WTC11 (cell line): Measurements from ENCODE around the gene JUP. TPM values are rescaled to one million over a fixed set of nuclear protein-coding genes. Genes with fewer than 3 reads are reported as not detected.

ENCODE experiments used
- ATAC-seq: fragments of 200-7000 bp; cut with Tn5 transposase; 2 replicates; pipeline ENCODE4 v1.10.0; 2021; ENCODE audit warnings: mild to moderate bottlenecking, moderate library complexity
- CTCF ChIA-PET: fragments of 300-600 bp; sonication (Branson Sonifier 250); formaldehyde crosslinking; loops from one replicate; lab custom pipeline; 2021; ENCODE audit warnings: antibody characterized with exemption; lab: Charles Lee
- POLR2A ChIA-PET: fragments of 350-600 bp; sonication (Branson Sonifier 250); formaldehyde crosslinking; loops from one replicate; lab custom pipeline; 2021; ENCODE audit warnings: antibody characterized with exemption; lab: Charles Lee
- DNase-seq: peaks from one replicate; pipeline ENCODE4 v3.0.0; 2021; ENCODE audit warnings: low spot score
- H3K27ac Mint-ChIP-seq: 2 replicates; pipeline ENCODE4 v1.8.0; 2021; ENCODE audit warnings: mixed read lengths
- H3K27me3 Mint-ChIP-seq: 2 replicates; pipeline ENCODE4 v1.8.0; 2021; ENCODE audit warnings: low read depth, mild to moderate bottlenecking, moderate library complexity, mixed read lengths
- H3K36me3 Mint-ChIP-seq: 2 replicates; pipeline ENCODE4 v1.8.0; 2021; ENCODE audit warnings: mixed read lengths
- H3K4me1 Mint-ChIP-seq: 2 replicates; pipeline ENCODE4 v1.8.0; 2022; ENCODE audit warnings: mixed read lengths
- H3K4me3 Mint-ChIP-seq: 2 replicates; pipeline ENCODE4 v1.8.0; 2021; ENCODE audit warnings: mild to moderate bottlenecking, moderate library complexity, mixed read lengths
- H3K9me3 Mint-ChIP-seq: 2 replicates; pipeline ENCODE4 v1.8.0; 2021; ENCODE audit warnings: mixed read lengths
- CDX4 ChIP-seq: fragments of 250-450 bp; sonication (Bioruptor Pico); IDR thresholded peaks from 2 replicates; pipeline ENCODE4 v1.9.0; 2021; ENCODE audit warnings: moderate library complexity, mild to moderate bottlenecking, inconsistent platforms, borderline replicate concordance
- ETV6 ChIP-seq: sonication (generic); formaldehyde crosslinking; IDR thresholded peaks from 2 replicates; pipeline ENCODE4 v1.8.1; 2022; ENCODE audit warnings: mild to moderate bottlenecking, missing genetic modification reagents
- FOXP1 ChIP-seq: sonication (generic); formaldehyde crosslinking; IDR thresholded peaks from 2 replicates; pipeline ENCODE4 v1.8.0; 2022; ENCODE audit warnings: missing genetic modification reagents, mild to moderate bottlenecking, moderate library complexity, borderline replicate concordance
- GABPB1 ChIP-seq: sonication (generic); formaldehyde crosslinking; IDR thresholded peaks from 2 replicates; pipeline ENCODE4 v1.8.1; 2023; ENCODE audit warnings: mild to moderate bottlenecking, missing genetic modification reagents
- KAT7 ChIP-seq: sonication (generic); formaldehyde crosslinking; IDR thresholded peaks from 2 replicates; pipeline ENCODE4 v1.8.1; 2023; ENCODE audit warnings: missing genetic modification reagents, mild to moderate bottlenecking, borderline replicate concordance
- NR1H2 ChIP-seq: sonication (generic); formaldehyde crosslinking; IDR thresholded peaks from 2 replicates; pipeline ENCODE4 v1.9.0; 2021; ENCODE audit warnings: mild to moderate bottlenecking, moderate library complexity, missing genetic modification reagents
- NR2C2 ChIP-seq: sonication (generic); formaldehyde crosslinking; IDR thresholded peaks from 2 replicates; pipeline ENCODE4 v1.8.0; 2022; ENCODE audit warnings: mild to moderate bottlenecking, missing genetic modification reagents
- SMAD4 ChIP-seq: sonication (generic); formaldehyde crosslinking; IDR thresholded peaks from 2 replicates; pipeline ENCODE4 v1.8.0; 2022; ENCODE audit warnings: mild to moderate bottlenecking, missing genetic modification reagents
- ZMAT4 ChIP-seq: fragments of 250-450 bp; sonication (Bioruptor Pico); IDR thresholded peaks from 2 replicates; pipeline ENCODE4 v1.9.0; 2021; ENCODE audit warnings: mild to moderate bottlenecking
- ZNF423 ChIP-seq: fragments of 250-450 bp; sonication (Bioruptor Pico); IDR thresholded peaks from 2 replicates; pipeline ENCODE4 v2.1.2; 2022; ENCODE audit warnings: mild to moderate bottlenecking, moderate library complexity
- total RNA-seq: library from RNA; stranded (reverse); gene quantifications from 3 replicates; pipeline ENCODE4 v1.2.3, GENCODE V29; 2021
- TF ChIP-seq, protein P1 (sequence below): fragments of 250-450 bp; sonication (Bioruptor Pico); IDR thresholded peaks from 2 replicates; pipeline ENCODE4 v1.9.0; 2021; ENCODE audit warnings: mild to moderate bottlenecking
- TF ChIP-seq, protein P2 (sequence below): sonication (generic); formaldehyde crosslinking; IDR thresholded peaks from 2 replicates; pipeline ENCODE4 v1.8.1; 2022; ENCODE audit warnings: low read depth, missing genetic modification reagents, borderline replicate concordance
- TF ChIP-seq, protein P3 (sequence below): sonication (generic); formaldehyde crosslinking; IDR thresholded peaks from 2 replicates; pipeline ENCODE4 v1.8.1; 2023; ENCODE audit warnings: mild to moderate bottlenecking, missing genetic modification reagents, moderate library complexity
- TF ChIP-seq, protein P4 (sequence below): fragments of 250-450 bp; sonication (Bioruptor Pico); conservative IDR thresholded peaks from 2 replicates; pipeline ENCODE4 v1.9.0; 2021; ENCODE audit warnings: mild to moderate bottlenecking
- TF ChIP-seq, protein P5 (sequence below): sonication (generic); formaldehyde crosslinking; IDR thresholded peaks from 2 replicates; pipeline ENCODE4 v1.8.0; 2022; ENCODE audit warnings: missing genetic modification reagents

The JUP gene
- total RNA-seq, 1 experiment from 2014 or later = 103 TPM

DNA sequence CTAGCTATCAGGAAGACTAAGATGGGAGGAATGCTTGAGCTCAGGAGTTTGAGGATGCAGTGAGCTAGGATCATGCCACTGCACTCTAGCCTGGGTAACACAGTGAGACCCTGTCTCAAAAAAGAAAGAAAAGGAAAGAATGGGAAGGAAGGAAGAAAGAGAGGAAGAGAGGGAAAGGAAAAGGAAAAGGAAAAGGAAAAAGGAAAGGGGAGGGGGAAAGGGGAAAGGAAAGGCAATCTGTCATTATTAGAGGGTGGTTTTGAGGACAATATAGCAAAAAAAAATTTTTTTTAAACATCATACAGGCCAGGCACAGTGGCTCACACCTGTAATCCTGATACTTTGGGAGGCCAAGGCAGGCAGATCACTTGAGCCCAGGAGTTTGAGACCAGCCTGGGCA, 20.4 kb downstream of the JUP start:
- ChIA-PET CTCF (interaction anchor here (1.3 to 1.7 kb wide), 2 partner anchors 21 to 45 kb away, joined by 4 to 6 read pairs; partner anchors contain the start of gene JUP), POLR2A (interaction anchor here (0.8 kb wide), 1 partner anchor 20 kb away, joined by 3 read pairs; no protein-coding TSS in a partner anchor)
- no peak for ATAC-seq
- no peaks in the 10 kb centered on the region for H3K4me1 Mint-ChIP-seq
- H3K9me3 Mint-ChIP-seq = no peaks in the 10 kb centered on the region
- H3K4me3 Mint-ChIP-seq = no peak overlapping the region
- H3K27ac Mint-ChIP-seq = no peak overlapping the region
- TF ChIP-seq ZMAT4 (CRISPR knock-in tag) (no peak), GABPB1 (CRISPR knock-in tag) (no peak), SMAD4 (no peak), ETV6 (CRISPR knock-in tag) (no peak), CDX4 (CRISPR knock-in tag) (no peak), KAT7 (CRISPR knock-in tag) (no peak), FOXP1 (no peak), NR1H2 (CRISPR knock-in tag) (no peak), NR2C2 (CRISPR knock-in tag) (no peak)
- TF ChIP-seq, protein P1, sequence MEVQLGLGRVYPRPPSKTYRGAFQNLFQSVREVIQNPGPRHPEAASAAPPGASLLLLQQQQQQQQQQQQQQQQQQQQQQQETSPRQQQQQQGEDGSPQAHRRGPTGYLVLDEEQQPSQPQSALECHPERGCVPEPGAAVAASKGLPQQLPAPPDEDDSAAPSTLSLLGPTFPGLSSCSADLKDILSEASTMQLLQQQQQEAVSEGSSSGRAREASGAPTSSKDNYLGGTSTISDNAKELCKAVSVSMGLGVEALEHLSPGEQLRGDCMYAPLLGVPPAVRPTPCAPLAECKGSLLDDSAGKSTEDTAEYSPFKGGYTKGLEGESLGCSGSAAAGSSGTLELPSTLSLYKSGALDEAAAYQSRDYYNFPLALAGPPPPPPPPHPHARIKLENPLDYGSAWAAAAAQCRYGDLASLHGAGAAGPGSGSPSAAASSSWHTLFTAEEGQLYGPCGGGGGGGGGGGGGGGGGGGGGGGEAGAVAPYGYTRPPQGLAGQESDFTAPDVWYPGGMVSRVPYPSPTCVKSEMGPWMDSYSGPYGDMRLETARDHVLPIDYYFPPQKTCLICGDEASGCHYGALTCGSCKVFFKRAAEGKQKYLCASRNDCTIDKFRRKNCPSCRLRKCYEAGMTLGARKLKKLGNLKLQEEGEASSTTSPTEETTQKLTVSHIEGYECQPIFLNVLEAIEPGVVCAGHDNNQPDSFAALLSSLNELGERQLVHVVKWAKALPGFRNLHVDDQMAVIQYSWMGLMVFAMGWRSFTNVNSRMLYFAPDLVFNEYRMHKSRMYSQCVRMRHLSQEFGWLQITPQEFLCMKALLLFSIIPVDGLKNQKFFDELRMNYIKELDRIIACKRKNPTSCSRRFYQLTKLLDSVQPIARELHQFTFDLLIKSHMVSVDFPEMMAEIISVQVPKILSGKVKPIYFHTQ (CRISPR knock-in tag) = no peak
- TF ChIP-seq, protein P2, sequence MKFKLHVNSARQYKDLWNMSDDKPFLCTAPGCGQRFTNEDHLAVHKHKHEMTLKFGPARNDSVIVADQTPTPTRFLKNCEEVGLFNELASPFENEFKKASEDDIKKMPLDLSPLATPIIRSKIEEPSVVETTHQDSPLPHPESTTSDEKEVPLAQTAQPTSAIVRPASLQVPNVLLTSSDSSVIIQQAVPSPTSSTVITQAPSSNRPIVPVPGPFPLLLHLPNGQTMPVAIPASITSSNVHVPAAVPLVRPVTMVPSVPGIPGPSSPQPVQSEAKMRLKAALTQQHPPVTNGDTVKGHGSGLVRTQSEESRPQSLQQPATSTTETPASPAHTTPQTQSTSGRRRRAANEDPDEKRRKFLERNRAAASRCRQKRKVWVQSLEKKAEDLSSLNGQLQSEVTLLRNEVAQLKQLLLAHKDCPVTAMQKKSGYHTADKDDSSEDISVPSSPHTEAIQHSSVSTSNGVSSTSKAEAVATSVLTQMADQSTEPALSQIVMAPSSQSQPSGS = no peak
- TF ChIP-seq, protein P3, sequence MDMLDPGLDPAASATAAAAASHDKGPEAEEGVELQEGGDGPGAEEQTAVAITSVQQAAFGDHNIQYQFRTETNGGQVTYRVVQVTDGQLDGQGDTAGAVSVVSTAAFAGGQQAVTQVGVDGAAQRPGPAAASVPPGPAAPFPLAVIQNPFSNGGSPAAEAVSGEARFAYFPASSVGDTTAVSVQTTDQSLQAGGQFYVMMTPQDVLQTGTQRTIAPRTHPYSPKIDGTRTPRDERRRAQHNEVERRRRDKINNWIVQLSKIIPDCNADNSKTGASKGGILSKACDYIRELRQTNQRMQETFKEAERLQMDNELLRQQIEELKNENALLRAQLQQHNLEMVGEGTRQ = no peak
- DNase-seq = no peak
- peaks cover 76% of the 10 kb centered on the region for H3K36me3 Mint-ChIP-seq
- H3K27me3 Mint-ChIP-seq = no peaks in the 10 kb centered on the region

- H3K27me3 Mint-ChIP-seq = no peaks in the 10 kb centered on the region
- no peak overlapping the region for H3K4me3 Mint-ChIP-seq
- TF ChIP-seq, protein P4, sequence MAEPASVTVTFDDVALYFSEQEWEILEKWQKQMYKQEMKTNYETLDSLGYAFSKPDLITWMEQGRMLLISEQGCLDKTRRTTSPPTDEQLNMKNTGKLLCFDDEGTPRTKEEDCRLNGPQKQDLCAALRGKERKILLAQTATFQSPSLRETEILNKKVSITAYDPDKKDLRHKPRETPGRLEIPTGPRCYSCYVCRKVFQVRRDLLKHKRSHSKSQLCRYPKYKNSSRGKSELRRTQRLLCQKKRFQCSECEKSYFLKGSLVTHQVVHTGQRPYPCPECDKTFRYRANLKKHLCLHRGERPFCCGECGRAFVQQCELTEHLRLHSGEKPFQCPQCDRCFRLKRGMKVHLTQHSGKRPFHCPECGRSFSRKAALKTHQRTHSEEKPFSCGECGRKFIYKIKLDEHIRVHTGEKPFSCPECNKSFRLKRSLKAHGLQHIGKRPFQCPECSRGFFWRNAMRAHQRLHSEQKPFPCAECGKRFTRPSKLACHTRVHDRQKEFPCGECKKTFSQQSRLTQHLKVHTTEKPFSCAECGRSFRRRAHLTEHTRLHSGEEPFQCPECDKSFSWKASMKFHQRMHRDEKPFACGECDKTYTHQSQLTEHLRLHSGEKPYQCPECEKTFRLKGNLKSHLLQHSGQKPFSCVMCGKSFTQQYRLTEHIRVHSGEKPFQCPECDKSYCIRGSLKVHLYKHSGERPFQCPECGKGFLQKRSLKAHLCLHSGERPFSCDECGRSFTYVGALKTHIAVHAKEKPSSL (CRISPR knock-in tag) = no peak
- TF ChIP-seq, protein P5, sequence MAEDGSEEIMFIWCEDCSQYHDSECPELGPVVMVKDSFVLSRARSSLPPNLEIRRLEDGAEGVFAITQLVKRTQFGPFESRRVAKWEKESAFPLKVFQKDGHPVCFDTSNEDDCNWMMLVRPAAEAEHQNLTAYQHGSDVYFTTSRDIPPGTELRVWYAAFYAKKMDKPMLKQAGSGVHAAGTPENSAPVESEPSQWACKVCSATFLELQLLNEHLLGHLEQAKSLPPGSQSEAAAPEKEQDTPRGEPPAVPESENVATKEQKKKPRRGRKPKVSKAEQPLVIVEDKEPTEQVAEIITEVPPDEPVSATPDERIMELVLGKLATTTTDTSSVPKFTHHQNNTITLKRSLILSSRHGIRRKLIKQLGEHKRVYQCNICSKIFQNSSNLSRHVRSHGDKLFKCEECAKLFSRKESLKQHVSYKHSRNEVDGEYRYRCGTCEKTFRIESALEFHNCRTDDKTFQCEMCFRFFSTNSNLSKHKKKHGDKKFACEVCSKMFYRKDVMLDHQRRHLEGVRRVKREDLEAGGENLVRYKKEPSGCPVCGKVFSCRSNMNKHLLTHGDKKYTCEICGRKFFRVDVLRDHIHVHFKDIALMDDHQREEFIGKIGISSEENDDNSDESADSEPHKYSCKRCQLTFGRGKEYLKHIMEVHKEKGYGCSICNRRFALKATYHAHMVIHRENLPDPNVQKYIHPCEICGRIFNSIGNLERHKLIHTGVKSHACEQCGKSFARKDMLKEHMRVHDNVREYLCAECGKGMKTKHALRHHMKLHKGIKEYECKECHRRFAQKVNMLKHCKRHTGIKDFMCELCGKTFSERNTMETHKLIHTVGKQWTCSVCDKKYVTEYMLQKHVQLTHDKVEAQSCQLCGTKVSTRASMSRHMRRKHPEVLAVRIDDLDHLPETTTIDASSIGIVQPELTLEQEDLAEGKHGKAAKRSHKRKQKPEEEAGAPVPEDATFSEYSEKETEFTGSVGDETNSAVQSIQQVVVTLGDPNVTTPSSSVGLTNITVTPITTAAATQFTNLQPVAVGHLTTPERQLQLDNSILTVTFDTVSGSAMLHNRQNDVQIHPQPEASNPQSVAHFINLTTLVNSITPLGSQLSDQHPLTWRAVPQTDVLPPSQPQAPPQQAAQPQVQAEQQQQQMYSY (CRISPR knock-in tag) = no peak
- TF ChIP-seq CDX4 (CRISPR knock-in tag) = no peak
- TF ChIP-seq ZNF423 = no peak
- no peaks in the 10 kb centered on the region for H3K9me3 Mint-ChIP-seq
- no peaks in the 10 kb centered on the region for H3K4me1 Mint-ChIP-seq
- H3K27ac Mint-ChIP-seq = no peak overlapping the region
- H3K36me3 Mint-ChIP-seq = peaks cover 79% of the 10 kb centered on the region
- CTCF ChIA-PET = interaction anchor here (2.7 kb wide), 1 partner anchor 22 kb away, joined by 14 read pairs; the partner anchor contains the start of gene JUP
- no peak for DNase-seq
- ATAC-seq = no peak
- POLR2A ChIA-PET = no interaction called here
These were observed 23.2 kb downstream of the JUP start for GRCh38 chr17:41763327-41763726.
